Type B pancreatic cell (in vitro differentiated cells): Measurements from ENCODE around the gene OSBPL5. TPM values are rescaled to one million over a fixed set of nuclear protein-coding genes. Genes with fewer than 3 reads are reported as not detected.

Experiments
- DNase-seq: peaks from one replicate; pipeline ENCODE4 v3.0.0; 2021; ENCODE audit warnings: mixed read lengths; ENCODE audit not compliant: unreplicated experiment; ENCODE audit errors: extremely low spot score
- H3K27ac Mint-ChIP-seq: 2 replicates; pipeline ENCODE4 v1.8.0; 2021; ENCODE audit warnings: mild to moderate bottlenecking, mixed read lengths
- H3K27me3 Mint-ChIP-seq: 2 replicates; pipeline ENCODE4 v1.8.0; 2021; ENCODE audit warnings: mixed read lengths
- H3K36me3 Mint-ChIP-seq: 2 replicates; pipeline ENCODE4 v1.8.0; 2021; ENCODE audit warnings: mixed read lengths
- H3K4me1 Mint-ChIP-seq: one replicate; pipeline ENCODE4 v1.8.0; 2021; ENCODE audit warnings: mixed read lengths; ENCODE audit not compliant: unreplicated experiment
- H3K4me3 Mint-ChIP-seq: 2 replicates; pipeline ENCODE4 v1.8.0; 2021; ENCODE audit warnings: mild to moderate bottlenecking, mixed read lengths
- H3K9me3 Mint-ChIP-seq: 2 replicates; pipeline ENCODE4 v1.8.0; 2021; ENCODE audit warnings: mixed read lengths
- total RNA-seq: library from RNA; stranded (reverse); gene quantifications from 2 replicates; pipeline ENCODE4 v1.2.1, GENCODE V29; 2021; ENCODE audit warnings: low replicate concordance
- TF ChIP-seq, protein P1 (sequence below): fragments of 200-600 bp; sonication (generic); conservative IDR thresholded peaks from 2 replicates; pipeline ENCODE4 v1.5.0; 2021; ENCODE audit warnings: antibody characterized with exemption, mild to moderate bottlenecking

Gene OSBPL5
- total RNA-seq, 1 donor from 2014 or later = 33.1 TPM

- Mint-ChIP-seq H3K4me1 (peaks cover 4% of the 10 kb centered on the region), H3K27me3 (peaks cover 18% of the 10 kb centered on the region), H3K27ac (no peak overlapping the region), H3K36me3 (no peaks in the 10 kb centered on the region), H3K4me3 (no peak overlapping the region), H3K9me3 (no peaks in the 10 kb centered on the region)
- TF ChIP-seq, protein P1, sequence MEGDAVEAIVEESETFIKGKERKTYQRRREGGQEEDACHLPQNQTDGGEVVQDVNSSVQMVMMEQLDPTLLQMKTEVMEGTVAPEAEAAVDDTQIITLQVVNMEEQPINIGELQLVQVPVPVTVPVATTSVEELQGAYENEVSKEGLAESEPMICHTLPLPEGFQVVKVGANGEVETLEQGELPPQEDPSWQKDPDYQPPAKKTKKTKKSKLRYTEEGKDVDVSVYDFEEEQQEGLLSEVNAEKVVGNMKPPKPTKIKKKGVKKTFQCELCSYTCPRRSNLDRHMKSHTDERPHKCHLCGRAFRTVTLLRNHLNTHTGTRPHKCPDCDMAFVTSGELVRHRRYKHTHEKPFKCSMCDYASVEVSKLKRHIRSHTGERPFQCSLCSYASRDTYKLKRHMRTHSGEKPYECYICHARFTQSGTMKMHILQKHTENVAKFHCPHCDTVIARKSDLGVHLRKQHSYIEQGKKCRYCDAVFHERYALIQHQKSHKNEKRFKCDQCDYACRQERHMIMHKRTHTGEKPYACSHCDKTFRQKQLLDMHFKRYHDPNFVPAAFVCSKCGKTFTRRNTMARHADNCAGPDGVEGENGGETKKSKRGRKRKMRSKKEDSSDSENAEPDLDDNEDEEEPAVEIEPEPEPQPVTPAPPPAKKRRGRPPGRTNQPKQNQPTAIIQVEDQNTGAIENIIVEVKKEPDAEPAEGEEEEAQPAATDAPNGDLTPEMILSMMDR = no peak
- no peak for DNase-seq
Observed at GRCh38 chr11:3186166-3186953, 21.2 kb upstream of the OSBPL5 start.

GRCh38 chr11:3184732-3185347 lies 19.7 kb upstream of the OSBPL5 start:
- no peak for DNase-seq
- Mint-ChIP-seq H3K4me3 (no peak overlapping the region), H3K27me3 (peaks cover 18% of the 10 kb centered on the region), H3K9me3 (peaks cover 4% of the 10 kb centered on the region), H3K27ac (no peak overlapping the region), H3K36me3 (no peaks in the 10 kb centered on the region), H3K4me1 (peaks cover under 1% of the 10 kb centered on the region)
- TF ChIP-seq, protein P1 = no peak

DNA sequence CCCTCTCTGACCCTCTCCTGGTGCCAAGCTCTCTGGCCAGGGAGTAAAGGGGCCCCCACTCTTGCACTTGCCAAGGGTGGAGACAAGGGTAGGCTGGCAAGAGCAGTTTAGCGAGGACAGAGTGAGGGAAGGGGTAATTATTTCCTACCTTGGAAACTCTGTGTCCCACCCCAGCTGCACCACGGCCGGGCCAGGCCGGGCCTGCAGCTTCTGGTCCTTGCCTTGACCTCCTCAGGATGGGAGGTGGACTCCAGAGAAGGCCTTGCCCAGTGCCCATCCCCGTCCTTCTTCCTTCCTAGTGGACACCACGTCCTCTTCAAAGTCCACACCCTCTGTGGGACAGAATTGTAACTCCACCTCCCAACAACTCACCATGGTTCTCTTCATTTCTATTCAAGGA lies 18.4 kb upstream of the OSBPL5 start:
- no peaks in the 10 kb centered on the region for H3K36me3 Mint-ChIP-seq
- no peak overlapping the region for H3K27ac Mint-ChIP-seq
- H3K4me1 Mint-ChIP-seq = no peaks in the 10 kb centered on the region
- TF ChIP-seq, protein P1 = no peak
- H3K27me3 Mint-ChIP-seq = peaks cover 18% of the 10 kb centered on the region
- H3K4me3 Mint-ChIP-seq = no peak overlapping the region
- DNase-seq = no peak
- H3K9me3 Mint-ChIP-seq = peaks cover 6% of the 10 kb centered on the region

DNA sequence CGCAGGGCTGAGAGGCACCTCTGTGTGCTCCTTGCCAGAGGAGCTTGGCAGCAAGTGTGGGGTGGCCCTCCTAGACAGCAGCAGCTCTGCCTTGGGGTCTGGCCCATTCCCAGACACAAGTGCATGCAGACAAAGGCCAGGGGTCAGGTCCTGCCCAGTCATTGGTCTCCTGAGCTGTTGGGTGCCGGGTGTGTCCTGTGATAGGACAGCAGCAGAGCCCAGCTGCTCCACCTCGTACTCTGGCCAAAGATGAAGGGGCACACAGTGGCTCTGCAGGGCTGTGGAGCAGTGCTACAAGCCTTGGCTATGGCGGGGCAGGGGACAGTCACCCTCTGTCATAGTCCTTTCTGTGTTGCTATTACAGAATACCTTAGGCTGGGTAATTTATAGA lies 17.3 kb upstream of the OSBPL5 start:
- H3K27me3 Mint-ChIP-seq = peaks cover 11% of the 10 kb centered on the region
- H3K27ac Mint-ChIP-seq = no peak overlapping the region
- no peak for DNase-seq
- no peak overlapping the region for H3K4me3 Mint-ChIP-seq
- no peaks in the 10 kb centered on the region for H3K4me1 Mint-ChIP-seq
- H3K9me3 Mint-ChIP-seq = peaks cover 6% of the 10 kb centered on the region
- no peaks in the 10 kb centered on the region for H3K36me3 Mint-ChIP-seq
- TF ChIP-seq, protein P1 = no peak

DNA sequence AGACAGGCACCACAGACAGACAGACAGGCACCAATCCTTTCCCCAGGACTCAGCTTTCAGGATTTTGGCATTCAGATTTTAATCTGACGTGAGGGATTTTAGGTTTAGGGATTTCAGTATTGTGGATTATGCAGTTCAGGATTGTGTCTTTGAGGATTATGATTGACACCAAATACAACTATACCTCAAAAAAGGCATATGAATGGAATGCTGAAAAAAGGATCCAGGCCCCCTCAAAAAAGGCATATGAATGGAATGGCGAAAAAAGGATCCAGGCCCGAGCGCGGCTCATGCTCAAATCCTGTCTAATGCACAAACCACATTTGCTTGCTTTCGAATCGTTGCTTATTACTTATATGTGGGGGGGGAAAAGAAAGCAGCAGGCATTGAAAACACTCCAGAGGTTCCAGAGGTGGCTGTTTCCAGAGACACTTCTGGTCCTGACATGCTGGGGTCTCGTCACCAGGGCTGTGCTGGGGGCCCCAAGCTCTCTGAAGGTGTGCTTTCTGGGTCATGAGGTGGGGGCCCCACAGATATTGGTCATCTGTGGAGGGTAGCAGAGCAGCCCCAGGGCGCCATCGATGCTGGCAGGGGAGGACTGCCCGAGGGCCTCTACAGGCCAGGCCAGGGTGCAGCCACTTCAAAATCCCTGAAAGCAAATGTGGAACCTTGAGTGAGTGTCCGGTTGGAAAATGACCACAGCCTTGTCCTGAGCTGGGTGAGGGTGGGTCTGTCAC lies 16.8 kb upstream of the OSBPL5 start:
- Mint-ChIP-seq H3K4me3 (no peak overlapping the region), H3K27ac (no peak overlapping the region), H3K27me3 (peaks cover 11% of the 10 kb centered on the region), H3K4me1 (no peaks in the 10 kb centered on the region), H3K36me3 (no peaks in the 10 kb centered on the region), H3K9me3 (peaks cover 8% of the 10 kb centered on the region)
- TF ChIP-seq, protein P1 = no peak
- no peak for DNase-seq
